GM11168 (cell line): ENCODE data around the gene UBAP2L.
"Not testable (repeated sequence)": the region's sequence is repeated elsewhere in the genome, so short reads cannot be mapped to it uniquely, and the experiment has no call there.

Experiments used
- in situ Hi-C: fragments of 300-500 bp; cut with MboI; formaldehyde crosslinking; loops from one replicate; pipeline ENCODE4 v1.12.0; 2022; ENCODE audit warnings: low sequenced_read_pairs; ENCODE audit not compliant: unreplicated experiment

The UBAP2L gene

DNA sequence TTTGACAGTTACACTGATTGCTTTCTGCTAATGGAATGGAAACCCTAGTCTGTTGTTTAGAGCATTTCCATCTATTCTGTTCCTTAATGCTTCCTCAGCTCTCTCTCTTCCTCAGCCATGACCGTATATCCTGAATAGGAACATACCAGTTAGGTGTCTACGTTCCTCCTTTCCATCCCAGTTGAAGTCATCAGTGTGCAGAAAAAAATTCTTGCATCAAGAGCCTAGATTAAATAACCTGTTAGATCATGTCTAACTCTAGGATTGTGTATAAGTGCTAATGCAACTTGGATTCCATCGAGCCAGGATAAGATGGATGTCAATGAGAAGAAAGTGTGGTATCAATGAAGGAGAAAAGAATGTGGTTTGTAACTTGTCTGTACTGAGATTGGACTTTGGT is 18.7 kb downstream of the UBAP2L start:
- in situ Hi-C loops, result no loop called here

DNA sequence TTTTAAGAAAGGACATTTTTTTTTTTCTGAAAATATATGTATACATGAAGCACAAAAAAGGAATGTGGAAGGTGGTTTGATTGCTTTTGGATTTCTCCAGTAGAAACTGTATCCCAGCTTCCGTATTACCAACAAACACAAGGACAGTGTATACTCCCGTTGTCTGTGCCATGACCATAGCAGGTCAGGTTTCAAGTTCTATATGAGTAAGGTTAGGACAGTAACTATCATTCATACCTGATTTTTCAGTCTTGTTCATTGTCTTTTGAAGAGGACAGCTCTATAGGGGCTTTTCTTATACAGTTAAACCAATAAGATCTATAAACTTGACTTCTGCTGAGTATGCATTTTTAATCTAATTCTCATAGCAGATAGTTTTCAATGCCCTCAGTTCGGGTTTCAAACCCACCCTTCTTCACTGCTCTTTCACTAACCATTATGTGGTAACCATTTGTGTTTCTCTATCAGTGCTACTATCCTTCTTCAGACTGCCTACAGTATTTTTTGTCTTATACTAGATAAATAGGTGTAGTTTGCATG is 19.6 kb downstream of the UBAP2L start:
- in situ Hi-C loops, result no loop called here

DNA sequence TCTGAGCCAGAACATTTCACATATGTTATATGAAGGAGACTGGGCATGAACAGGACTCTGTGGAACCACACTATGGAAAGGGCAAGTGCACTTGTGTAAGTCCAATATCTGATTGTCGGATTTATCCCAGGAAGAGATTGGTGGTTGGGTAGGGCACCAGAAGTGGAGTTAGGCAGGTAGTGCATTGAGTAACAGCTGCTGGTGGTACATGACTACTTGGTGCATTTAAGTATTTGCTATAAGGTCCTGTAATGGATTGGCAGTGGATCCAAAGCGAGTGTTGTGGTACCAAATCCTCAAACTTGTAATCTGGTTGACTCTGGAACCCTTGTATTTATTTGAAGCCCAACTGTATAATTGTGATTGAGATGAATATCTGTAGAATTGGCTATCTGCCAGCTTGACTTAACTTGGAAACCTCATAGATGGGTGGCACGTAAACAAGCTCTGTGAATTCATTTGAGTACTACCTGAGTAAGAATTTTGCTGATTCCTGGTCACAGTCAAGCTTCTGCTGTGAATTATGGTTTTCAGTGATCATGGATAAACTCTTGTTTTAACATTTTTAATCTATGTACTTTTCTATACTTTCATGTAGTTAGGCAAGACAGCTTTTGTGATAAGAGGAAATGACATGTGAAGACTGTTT is 21.1 kb downstream of the UBAP2L start:
- in situ Hi-C loops, result no loop called here

DNA sequence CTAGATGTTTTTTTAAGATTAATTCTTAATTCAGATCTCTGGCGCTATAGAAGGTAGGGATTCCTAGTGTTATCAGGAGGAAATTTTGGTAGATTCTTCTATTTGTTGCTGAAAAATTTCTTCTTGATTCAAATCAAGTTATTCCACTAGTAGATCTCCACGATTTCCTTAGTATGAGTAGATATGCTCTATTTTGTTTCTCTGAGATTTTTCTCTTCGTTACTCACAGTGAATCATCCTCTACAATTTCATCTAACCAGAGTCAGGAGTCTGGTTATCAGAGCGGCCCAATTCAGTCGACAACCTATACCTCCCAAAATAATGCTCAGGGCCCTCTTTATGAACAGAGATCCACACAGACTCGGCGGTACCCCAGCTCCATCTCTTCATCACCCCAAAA is 32.9 kb downstream of the UBAP2L start:
- in situ Hi-C loops, result no loop called here

DNA sequence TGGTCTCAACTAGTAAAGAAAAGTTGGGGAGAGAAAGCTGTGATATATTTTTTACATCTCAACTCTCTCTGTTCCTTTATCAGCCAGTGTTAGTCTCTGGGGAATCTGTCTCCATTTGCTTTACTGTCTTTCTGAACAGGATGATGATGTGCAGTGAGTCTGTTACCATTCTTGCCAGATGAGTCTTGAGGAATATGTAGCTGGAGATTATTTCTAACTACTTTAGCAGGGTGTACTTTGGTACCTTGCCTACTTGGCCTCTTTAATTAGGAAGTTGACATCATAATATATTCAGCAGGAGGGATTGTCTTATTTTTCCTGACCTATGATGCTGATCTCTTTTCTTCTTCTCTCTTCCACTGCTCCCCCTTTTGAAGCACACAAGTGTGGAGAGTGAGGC is 35.9 kb downstream of the UBAP2L start:
- in situ Hi-C loops, result no loop called here

GRCh38 chr1:154258784-154259183 is 38.0 kb downstream of the UBAP2L start:
- in situ Hi-C loops, result no loop called here

DNA sequence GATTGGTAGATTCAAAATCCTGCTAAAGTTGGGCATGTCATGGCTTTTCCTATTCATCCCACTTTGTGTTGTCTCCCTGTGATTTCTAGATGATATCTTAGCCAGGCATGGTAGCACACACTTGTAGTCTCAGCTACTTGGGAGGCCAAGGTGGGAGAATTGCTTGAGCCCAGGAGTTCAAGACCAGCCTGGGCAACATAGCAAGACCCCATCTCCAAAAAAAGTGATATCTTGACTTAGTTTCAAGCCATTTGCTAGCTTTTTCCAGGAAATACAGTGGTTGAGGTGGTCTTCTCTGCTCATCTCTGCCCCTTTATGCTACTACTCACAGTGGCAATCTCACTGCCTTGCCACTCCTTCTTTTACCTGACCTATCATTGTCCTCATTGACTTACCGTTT is 39.4 kb downstream of the UBAP2L start:
- in situ Hi-C loops, result no loop called here

DNA sequence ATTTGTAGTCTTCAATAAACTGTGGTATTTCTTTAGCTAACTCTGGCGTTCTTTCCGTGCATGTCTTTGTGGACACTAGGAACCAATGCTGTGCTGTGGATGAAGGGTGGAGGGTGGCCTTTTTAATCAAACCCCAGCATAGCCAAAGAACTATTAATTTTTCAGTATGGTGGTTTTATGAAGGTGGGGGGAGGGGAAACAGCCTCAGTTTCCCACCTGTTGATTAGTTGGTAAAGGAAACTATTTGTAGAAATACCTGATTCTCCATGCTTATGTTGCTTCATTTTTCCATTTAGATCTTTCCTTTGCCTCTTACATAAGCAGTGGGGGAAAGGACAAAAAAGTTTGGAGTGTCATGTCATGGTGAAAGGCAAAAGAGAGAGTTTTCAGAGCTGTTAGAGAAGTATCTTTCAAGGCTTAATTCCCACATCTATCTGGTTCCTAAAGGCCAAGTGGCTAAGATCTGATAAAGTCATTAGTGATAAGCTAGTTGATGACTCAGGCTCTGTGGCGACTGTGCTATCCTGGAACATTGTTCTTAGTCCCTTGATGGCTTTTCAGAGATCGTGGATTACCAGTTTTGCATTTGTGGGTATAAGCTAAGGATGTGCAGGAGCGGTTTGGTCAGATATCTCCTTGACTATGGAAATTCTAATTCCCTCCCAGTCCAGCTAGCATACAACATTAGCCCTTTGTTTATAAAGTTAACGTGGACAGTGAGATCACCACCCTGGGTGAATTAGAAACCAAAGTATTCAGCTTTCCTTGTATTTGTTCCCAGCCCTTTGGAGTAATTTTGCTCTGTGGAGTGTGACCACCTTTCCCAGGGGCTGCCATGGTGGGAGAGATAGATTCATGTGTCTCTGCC is 42.9 kb downstream of the UBAP2L start:
- in situ Hi-C loops, result no loop called here

GRCh38 chr1:154264454-154264853 is 43.7 kb downstream of the UBAP2L start:
- in situ Hi-C loops, result no loop called here

- in situ Hi-C loops, result no loop called here
These were observed 44.8 kb downstream of the UBAP2L start for GRCh38 chr1:154265586-154265985.

- in situ Hi-C loops, result loop anchor here (5.0 kb wide), 1 partner anchor 89 kb away; no protein-coding TSS in a partner anchor
These were observed 50.1 kb downstream of the UBAP2L start for GRCh38 chr1:154270833-154271232.

- in situ Hi-C loops, result loop anchor here (5.0 kb wide), 1 partner anchor 90 kb away; no protein-coding TSS in a partner anchor
These were observed 51.7 kb downstream of the UBAP2L start, which contains the start of gene HAX1 for GRCh38 chr1:154272217-154272998. HAX1 (plus strand) TSS chr1:154272629; CDS start chr1:154272724, 95 bp downstream.

DNA sequence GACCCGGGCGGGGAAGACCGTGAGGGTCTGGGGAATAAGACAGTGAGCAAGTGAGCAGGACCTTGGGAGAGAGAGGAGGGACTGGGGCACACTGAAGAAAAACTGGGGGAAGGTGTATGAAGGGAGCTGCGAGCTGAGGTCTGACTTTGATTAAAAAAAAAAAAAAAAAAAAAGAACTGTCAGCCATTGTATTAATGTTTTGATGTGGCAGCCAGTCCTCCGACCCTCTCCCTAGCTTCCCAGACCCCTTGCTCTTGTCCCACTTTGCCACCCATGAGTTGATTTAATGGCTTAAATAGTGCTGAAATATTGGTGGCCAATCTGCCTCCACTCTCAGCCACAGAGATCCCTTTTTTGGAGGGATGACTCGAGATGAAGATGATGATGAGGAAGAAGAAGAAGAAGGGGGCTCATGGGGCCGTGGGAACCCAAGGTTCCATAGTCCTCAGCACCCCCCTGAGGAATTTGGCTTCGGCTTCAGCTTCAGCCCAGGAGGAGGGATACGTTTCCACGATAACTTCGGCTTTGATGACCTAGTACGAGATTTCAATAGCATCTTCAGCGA is 52.3 kb downstream of the UBAP2L start:
- in situ Hi-C loops, result loop anchor here (5.0 kb wide), 1 partner anchor 91 kb away; no protein-coding TSS in a partner anchor

DNA sequence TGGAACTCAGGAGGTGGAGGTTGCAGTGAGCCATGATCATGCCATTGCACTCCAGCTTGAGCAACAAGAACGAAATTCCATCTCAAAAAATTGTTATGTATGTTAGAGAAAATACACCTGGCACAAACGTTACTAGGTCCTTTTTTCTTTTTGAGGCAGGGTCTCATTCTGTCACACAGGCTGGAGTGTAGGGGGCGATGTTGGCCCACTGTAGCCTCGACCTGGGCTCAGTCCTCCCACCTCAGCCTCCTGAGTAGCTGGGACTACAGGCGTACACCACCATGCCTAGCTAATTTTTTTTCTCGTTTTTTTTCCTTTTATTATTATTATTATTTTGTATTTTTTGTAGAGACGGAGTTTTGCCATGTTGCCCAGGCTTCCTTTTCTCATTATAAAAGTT is 56.0 kb downstream of the UBAP2L start:
- in situ Hi-C loops, result no loop called here

DNA sequence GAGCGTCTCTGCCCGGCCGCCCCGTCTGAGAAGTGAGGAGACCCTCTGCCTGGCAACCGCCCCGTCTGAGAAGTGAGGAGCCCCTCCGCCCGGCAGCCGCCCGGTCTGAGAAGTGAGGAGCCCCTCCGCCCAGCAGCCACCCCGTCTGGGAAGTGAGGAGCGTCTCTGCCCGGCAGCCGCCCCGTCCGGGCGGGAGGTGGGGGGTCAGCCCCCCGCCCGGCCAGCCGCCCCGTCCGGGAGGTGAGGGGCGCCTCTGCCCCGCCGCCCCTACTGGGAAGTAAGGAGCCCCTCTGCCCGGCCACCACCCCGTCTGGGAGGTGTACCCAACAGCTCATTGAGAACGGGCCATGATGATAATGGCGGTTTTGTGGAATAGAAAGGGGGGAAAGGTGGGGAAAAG is 66.8 kb downstream of the UBAP2L start:
- in situ Hi-C loops, result not testable (repeated sequence)

- in situ Hi-C loops, result no loop called here
These were observed 67.9 kb downstream of the UBAP2L start for GRCh38 chr1:154288661-154289060.

GRCh38 chr1:154290921-154291320 is 70.2 kb downstream of the UBAP2L start:
- in situ Hi-C loops, result no loop called here

DNA sequence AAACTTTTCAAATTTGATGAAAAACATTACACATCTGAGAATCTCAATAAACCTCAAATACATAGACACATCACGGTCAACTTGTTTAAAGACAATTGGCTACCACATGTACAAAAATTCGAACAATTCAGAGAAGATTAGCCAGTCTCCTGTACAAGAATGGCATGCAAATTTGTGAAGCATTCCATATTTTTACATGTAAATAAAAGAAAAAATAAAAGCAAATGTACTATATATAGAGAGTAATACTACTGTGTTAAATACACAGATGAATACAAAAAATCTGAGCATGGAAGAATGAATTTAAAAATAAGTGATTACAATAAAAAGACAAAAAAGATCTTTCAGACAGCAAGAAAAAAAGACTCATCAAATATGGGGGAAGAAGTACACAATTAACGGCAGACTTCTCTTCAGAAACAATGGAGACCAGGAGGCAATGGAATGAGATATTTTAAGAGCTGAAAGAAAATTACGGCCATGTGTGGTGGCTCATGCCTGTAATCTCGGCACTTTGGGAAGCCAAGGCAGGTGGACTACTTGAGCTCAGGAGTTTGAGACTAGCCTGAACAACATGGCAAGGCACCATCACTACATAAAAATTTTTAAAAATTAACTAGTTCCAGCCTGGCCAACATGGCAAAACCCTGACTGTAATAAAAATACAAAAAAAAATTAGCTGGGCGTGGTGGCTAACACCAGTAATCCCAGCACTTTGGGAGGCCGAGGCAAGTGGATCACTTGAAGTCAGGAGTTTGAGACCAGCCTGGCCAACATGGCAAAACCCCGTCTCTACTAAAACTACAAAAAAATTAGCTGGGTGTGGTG is 74.9 kb downstream of the UBAP2L start:
- in situ Hi-C loops, result no loop called here

DNA sequence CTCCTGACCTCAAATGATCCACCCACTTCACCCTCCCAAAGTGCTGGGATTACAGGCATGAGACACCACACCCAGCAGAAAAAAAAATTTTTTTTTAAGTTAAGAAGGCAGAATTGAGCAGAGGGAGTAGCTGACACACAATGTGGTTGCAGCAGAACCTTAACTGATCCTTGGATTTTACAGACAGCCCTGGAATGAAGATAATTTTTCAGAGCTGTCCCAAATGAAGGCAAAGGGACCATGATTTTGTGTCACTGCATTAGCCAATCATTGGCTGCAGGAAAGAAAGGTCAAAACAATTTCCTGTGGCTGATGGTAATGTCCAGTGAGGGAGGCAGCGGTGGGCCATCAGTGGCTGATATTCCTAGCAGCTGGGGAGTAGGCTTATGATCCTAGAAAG is 80.8 kb downstream of the UBAP2L start:
- in situ Hi-C loops, result no loop called here
